ENCODE measurements around the gene CTIF. TPM values are rescaled to one million over a fixed set of nuclear protein-coding genes. Genes with fewer than 3 reads are reported as not detected.

Gene CTIF
- total and polyA plus RNA-seq, 11 donors: 21.2 to 93.0 (median 68.0) TPM

DNA sequence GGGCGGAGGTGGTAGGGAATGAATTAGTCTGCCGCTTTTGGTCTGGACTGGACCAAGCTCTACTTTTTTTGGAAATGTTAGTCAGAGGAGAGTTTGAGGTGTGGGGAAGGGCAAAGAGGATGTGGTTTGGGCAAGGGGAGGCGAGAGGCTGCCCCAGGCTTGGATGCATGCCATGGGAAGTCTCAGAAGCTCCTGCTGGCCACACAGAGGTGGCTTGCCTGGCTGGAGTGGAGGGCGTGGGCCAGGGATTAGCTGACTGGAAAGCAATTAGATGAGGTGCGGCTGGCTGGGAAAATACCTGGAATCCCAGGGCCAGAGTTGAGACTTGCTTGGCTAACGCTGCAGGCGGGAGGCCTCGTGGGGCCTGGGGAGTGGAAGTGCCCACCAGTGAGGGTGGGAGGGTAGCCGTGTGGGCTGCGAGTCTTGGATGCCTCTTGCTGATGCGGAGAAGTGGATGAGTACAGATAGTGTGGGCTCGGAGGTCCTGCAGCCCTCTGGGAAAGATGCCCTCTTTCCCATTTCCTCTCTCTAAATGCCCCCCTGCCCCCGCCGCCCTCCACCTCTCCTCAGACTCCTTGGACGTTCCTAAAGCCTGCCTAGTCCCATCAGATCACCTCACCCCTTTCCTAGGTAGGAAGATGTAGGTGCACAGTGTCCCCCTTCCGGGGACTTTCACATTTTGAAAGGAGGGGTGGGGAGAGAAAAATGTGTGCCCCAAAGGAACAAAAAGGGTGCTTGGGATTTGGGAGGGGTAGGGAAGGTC is 294.3 kb downstream of the CTIF start:
- WGBS, 4 donors: 72 to 78% (median 75%) methylated on average over 16 of the region's 16 CpGs
- Histone ChIP-seq H3K36me3 (peaks cover 0 to 6% (median 0%) of the 10 kb centered on the region in 9 donors), H3K9me3 (no peaks in the 10 kb centered on the region), H3K27ac (peak overlapping the region in 8 of 12 donors; percentile 2 to 81 (median 44)), H3K27me3 (no peaks in the 10 kb centered on the region), H3K4me1 (peaks cover 0 to 82% (median 41%) of the 10 kb centered on the region in 12 donors), H3K4me3 (peak overlapping the region in 1 of 12 donors; percentile 49)
- DNase-seq: peak; percentile 48 to 68 (median 57)
- ATAC-seq: peak; percentile 8 to 21 (median 19)
- TF ChIP-seq POLR2A (IDR thresholded peaks at IDR 0.05) (no peak), CTCF (IDR thresholded peaks at IDR 0.05) (no peak)
- intact Hi-C loops (cut with DNase I): no loop called here

GRCh38 chr18:48833701-48834412 is 295.0 kb downstream of the CTIF start:
- 83 to 89% (median 87%) methylated on average over 13 of the region's 13 CpGs for WGBS, 4 donors
- intact Hi-C loops (cut with DNase I): no loop called here
- Histone ChIP-seq H3K27me3 (no peaks in the 10 kb centered on the region), H3K9me3 (no peaks in the 10 kb centered on the region), H3K36me3 (peaks cover 0 to 6% (median 0%) of the 10 kb centered on the region in 9 donors), H3K4me3 (peak overlapping the region in 2 of 12 donors; percentile 24 to 49), H3K27ac (peak overlapping the region in 3 of 12 donors; percentile 48 to 81 (median 67)), H3K4me1 (peaks cover 0 to 82% (median 35%) of the 10 kb centered on the region in 12 donors)
- peak in 3 of 5 donors; percentile 13 to 28 (median 21) for DNase-seq
- ATAC-seq: no peak
- TF ChIP-seq POLR2A (IDR thresholded peaks at IDR 0.05) (no peak), CTCF (IDR thresholded peaks at IDR 0.05) (no peak)

DNA sequence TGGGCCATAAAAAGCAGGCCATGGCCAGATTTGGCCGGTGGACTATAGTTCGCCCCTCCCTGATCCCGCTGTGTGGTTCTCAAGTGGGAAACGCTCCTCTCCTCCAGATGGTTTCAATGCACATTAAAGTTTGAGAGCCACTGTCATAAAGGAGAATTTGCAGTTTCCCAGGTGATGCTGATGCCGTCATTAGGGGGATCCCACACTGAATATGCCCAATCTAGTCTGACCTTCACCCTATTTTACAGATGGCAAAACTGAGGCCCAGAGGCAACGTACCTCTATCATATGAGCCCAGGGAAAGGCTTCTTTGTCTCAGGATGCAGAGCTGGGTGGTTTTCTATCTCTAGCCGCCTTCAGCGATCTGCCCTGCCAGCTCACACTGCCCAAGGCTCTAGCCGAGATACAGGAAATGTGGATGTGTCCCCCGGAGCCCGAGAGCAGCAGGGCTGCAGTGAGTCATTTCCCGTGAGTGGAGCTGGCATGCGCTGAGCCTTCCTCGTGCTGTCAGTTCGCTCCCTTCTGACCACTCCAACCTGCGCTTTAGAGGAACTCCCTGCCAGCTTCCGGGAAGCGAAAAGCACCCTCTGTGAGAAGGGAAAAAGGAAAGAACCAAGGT is 295.7 kb downstream of the CTIF start:
- TF ChIP-seq POLR2A (IDR thresholded peaks at IDR 0.05) (no peak), CTCF (IDR thresholded peaks at IDR 0.05) (no peak)
- Histone ChIP-seq H3K4me1 (peaks cover 0 to 82% (median 36%) of the 10 kb centered on the region in 12 donors), H3K9me3 (no peaks in the 10 kb centered on the region), H3K36me3 (peaks cover 0 to 6% (median 0%) of the 10 kb centered on the region in 9 donors), H3K27me3 (no peaks in the 10 kb centered on the region), H3K4me3 (peak overlapping the region in 2 of 12 donors; percentile 24 to 49), H3K27ac (peak overlapping the region in 3 of 12 donors; percentile 6 to 81 (median 22))
- ATAC-seq (peak in 3 of 4 donors; percentile 69 to 84 (median 80)), DNase-seq (peak; percentile 68 to 82 (median 75))
- intact Hi-C loops (cut with DNase I): no loop called here
- WGBS, 4 donors: 52 to 66% (median 63%) methylated on average over 15 to 18 of the region's 18 CpGs

Measured in heart left ventricle (tissue), 16 donors.